ENCODE data around the gene DOK5.

Gene DOK5

DNA sequence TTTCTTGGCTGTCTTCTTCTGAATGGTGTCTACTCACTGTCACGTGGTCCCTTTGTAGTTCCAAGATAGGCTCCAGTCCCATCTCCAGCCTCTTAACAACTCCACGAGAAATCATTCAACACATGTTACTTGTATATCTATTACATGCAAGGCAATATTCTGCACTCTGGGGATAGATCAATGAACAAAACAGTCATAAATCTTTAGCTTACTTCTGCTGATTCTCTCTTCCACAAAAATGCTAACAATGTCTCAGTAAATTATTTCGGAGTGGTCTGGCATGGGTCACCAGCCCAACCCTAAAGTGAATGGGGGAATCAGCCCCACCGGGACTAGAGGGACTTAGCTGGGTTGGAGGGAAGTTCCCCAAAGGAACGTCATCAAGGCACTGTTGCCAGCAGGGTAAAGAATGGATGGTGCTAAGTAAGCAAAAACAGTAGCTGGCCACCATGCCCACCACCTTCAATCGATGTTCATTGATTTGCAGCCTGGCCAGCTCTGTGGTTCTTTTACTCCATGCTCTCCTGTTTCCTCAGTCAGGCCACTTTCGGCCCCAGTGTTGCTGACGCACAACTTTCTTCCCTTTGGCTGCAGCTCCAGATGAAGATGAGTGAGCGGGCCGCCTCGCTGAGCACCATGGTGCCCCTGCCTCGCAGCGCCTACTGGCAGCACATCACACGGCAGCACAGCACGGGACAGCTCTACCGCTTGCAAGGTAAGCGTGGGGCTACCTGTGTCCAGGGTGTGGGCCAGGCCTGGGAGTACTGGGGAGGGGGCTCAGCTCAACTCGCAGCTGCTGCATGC lies 167.7 kb downstream of the DOK5 start:
- no peak for DNase-seq (ENCODE audit: low read depth in 2 of 3, low spot score in 2 of 3)

DNA sequence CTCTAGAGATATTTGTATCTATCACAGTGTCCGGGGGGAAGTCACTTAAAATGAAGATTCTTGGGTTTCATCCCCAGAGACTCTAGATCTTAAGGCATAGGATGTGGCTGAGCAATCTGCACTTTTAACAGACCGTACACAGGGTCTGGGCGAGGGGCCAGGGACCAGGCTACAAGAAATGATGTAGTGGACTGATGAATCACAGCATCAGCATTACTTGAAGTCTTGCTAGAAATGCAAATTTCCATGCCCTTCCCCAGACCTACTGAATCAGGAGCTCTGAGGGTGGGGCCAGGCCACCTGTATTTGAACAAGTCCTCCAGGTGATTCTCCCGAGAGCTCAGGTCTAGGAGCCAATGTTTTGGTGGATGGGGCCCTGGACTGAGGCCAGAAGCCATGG lies 168.4 kb downstream of the DOK5 start:
- DNase-seq (ENCODE audit: low read depth in 2 of 3, low spot score in 2 of 3) = no peak

- DNase-seq (ENCODE audit: low read depth in 2 of 3, low spot score in 2 of 3) = no peak
These were observed 170.2 kb downstream of the DOK5 start for GRCh38 chr20:54645445-54646155.

DNA sequence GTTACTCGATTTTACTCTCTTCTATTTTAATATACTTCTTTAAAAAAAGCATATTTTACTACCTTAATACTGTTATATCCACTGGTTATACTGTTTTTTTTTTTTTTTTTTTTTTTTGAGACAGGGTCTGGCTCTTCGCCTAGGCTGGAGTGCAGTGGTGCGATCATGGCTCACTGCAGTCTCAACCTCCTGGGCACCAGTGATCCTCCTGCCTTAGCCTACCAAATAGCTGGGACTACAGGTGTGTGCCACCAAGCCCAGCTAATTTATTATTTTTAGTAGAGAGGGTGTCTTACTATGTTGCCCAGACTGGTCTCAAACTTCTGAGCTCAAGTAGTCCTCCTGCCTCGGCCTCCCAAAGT lies 170.7 kb downstream of the DOK5 start:
- DNase-seq (ENCODE audit: low read depth in 2 of 3, low spot score in 2 of 3) = no peak

- DNase-seq (ENCODE audit: low read depth in 2 of 3, low spot score in 2 of 3) = no peak
These were observed 173.2 kb downstream of the DOK5 start for GRCh38 chr20:54648421-54649142.

DNA sequence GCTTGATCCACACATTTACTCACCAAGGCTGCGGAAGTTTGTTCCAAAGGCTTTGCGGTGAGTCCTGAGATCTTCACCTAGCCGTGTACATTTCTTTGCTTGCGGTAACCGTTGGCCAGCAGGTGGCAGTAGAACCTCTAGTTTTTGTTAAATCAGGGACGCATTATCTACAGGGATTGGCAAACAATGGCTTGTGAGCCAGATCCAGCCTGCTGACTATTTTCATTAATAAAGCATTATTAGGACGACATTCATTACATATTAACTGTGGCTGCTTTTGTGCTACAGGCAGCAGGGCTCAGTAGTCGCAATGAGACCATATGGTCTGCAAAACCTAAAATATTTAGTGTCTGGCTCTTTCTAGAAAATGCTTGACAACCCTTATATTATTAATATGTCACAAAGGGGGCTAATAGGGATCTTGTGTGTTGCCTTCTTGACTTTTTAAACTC lies 174.1 kb downstream of the DOK5 start:
- DNase-seq (ENCODE audit: low read depth in 2 of 3, low spot score in 2 of 3) = peak in 2 of 3 experiments; percentile 23 to 42

DNA sequence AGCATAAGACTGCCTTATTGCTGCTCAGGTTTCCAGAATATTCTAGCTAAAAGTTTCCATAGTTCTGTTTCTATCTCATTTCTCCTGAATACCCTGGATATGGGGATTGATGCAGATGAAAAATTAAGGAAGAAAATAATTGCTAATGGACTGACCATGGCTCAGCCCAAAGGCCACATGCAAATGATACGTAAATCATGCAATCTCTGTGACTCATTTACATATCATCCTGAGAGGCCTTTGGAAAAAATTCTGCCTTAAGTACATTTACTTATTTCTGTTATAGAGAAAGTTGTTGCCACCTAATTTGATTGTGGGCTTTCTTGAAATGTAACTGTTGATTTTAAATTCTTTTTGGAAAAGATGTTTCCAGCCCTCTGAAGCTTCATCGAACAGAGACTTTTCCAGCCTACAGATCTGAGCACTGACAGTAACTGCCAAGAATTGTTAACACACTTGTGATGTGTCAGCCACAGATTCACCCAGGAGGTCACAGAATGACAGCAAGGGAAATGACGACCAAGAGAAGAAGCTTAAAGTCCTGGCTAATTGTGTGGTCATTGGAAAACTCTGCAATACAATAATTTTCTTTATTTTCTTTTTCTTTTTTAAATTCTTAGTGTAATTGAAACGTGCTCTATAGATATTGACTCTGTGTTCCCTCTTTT lies 174.8 kb downstream of the DOK5 start:
- DNase-seq (ENCODE audit: low read depth in 2 of 3, low spot score in 2 of 3) = no peak

DNA sequence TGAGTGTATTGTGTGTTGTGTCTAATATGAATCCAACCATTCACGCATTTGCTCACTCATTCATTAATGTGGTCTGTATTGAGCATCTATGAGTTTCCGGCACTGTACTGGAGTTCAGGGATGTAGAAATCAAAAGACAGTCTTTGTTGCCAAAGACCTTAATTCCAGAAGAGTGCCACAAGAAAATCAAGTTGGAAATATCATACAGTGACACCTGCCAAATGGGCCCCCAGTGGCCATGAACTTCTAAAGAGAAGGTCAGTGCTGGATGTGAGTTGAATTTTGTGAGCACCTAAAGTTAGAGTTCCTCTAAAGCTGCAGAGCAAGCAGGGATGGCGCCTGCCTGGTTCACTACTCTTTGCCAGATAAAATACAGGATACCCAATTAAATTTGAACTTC lies 175.9 kb downstream of the DOK5 start:
- DNase-seq (ENCODE audit: low read depth in 2 of 3, low spot score in 2 of 3) = no peak

- no peak for DNase-seq (ENCODE audit: low read depth in 2 of 3, low spot score in 2 of 3)
These were observed 179.1 kb downstream of the DOK5 start for GRCh38 chr20:54654450-54654849.

DNA sequence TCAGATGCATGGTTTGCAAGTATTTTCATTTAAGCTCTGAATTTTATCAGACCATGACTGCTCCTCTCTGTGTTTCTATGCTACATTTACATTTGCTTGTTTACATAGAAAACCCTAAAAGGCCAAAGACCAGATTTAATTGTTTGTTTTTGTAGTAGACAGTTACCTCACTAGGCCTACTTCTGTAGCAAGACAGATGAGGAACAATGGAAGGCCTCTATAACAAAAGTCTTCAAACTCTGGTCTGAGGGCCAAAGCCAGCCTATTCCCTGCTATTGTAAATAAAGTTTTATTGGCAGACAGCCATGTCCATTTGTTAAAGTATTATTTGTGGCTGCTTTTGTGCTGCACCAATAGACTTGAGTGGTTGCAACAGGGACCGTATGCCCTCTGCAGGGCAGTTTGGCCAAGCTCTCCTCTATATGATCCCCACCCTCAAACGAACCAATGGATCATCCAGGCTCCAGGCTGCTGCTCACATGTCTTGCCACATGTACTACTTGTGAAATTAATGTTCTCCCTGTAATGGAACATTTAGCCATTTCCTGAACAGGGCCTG lies 182.0 kb downstream of the DOK5 start:
- no peak for DNase-seq (ENCODE audit: low read depth in 2 of 3, low spot score in 2 of 3)

DNA sequence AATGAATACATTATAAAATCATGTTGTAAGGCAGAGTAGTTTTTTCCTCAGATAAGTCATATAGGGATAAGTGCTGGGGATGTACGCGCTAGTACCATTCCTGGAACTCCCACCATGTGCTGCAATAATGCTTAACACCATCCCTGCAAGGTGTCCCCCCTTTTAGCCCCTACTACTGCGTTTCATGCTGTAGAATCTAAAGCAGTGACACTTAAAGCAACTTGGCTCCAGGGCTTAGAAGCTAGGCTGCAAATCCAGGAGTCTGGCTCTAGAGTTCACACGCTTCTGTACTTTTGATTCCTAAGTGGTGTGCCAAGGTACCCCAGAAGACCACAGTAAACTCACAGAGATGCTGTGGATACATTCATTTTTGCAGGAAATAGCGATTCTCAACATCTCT lies 183.1 kb downstream of the DOK5 start:
- no peak for DNase-seq (ENCODE audit: low read depth in 2 of 3, low spot score in 2 of 3)

DNA sequence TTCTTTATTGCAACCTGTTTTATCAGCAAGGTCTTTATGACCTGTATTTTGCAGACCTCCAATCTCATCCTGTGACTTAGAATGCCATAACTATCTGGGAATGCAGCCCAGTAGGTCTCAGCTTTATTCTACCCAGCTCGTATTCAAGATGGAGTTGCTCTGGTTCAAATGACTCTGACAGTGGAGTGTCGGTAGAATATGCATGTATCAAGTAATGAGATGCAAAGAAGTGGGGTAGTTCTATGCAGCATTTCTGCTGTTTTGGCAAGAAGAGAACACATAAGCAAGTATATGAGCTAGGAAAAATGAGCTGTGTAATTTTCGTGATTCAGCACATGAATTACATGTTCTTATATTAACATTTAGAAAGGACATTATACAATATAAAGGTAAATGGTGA lies 185.9 kb downstream of the DOK5 start:
- DNase-seq (ENCODE audit: low read depth in 2 of 3, low spot score in 2 of 3) = no peak

DNA sequence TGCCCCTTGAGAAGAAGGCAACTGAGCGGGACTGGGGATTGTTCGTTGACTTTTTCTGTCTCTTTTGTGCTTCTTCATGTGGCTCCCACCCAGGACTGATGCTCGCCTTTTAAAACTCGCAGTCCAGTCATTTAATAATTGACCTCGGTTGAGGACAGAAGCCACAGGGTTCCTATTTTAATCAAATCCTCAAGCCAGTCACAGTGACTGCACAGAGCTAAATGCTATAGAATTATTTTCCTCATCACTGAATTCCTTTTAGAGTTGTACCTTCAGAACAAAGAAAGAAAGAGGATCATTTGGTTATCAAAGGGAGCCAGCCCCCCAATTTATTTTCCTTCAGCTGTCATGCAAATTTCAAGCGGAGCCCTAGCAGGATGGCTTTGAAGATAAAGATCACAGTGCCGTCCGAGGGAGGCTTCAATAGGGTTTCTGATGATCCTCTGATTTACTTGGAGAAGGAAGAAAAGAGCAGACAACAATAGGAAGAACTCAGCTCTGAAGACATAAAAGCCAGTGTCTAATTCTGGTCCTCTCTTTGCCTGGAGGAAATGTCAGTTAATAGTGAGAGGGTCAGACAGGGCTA lies 186.6 kb downstream of the DOK5 start:
- DNase-seq (ENCODE audit: low read depth in 2 of 3, low spot score in 2 of 3) = no peak

GRCh38 chr20:54665812-54666211 lies 190.4 kb downstream of the DOK5 start:
- DNase-seq (ENCODE audit: low read depth in 2 of 3, low spot score in 2 of 3) = no peak

DNA sequence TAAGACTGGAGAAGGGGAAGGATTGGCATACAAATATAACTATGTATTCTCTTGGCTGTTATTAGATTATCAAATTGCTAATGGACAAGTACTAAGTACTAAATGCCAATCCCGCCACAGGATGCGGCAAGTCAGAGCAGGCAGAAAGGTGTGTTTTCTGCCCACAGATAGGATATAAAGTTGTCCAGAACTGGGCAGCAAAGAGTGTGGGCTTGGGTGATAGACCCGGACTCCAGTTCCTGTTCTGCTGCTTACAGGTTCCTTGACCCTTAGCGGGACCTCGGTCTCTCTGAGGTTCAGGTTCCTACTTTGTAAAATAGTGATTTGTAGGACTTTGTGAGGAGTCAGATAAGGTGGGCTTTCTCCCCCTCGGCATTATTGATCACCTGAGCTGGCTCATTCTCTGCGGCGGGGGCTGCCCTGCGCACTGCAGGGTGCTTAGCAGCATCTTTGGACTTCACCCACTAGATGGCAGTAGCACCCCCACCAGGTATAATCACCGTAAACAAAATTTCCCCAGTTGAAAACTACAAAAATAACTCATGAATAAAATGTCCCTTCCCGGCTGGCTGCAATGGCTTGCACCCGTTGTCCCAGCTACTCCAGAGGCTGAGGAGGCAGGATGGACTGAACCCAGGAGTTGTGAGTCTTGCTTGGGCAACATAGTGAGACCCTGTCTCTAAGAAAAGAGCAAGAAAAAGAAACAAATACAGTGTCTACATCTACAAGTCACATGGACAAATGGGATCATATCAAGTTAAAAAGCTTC lies 193.1 kb downstream of the DOK5 start:
- DNase-seq (ENCODE audit: low read depth in 2 of 3, low spot score in 2 of 3) = no peak

GRCh38 chr20:54669040-54669363 lies 193.6 kb downstream of the DOK5 start:
- DNase-seq (ENCODE audit: low read depth in 2 of 3, low spot score in 2 of 3) = no peak

DNA sequence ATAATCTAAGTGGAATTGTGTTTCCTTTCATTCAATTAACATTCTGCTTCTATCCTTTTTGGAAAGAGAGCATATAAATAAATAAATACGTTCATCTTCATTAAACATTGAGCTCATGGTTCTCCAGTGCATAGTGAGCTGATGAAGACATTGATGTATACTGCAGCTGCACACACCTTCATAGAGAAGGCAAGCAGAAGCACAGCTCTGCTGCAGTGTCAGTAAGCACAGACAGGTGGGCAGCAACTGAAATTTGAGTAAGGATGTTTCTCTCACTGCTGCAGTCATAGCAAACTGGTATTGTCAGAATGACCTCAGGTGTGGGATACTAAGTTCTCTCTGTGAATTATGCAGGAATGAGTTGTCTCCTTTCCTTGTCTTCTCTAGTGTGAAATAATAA lies 202.9 kb downstream of the DOK5 start:
- DNase-seq (ENCODE audit: low read depth in 2 of 3, low spot score in 2 of 3) = no peak

- DNase-seq (ENCODE audit: low read depth in 2 of 3, low spot score in 2 of 3) = no peak
These were observed 205.0 kb downstream of the DOK5 start for GRCh38 chr20:54680439-54680838.

GRCh38 chr20:54680872-54681619 lies 205.7 kb downstream of the DOK5 start:
- DNase-seq (ENCODE audit: low read depth in 2 of 3, low spot score in 2 of 3) = no peak

All from activated CD8-positive, alpha-beta memory T cell treated with anti-CD3 and anti-CD28 coated beads for 48 hours (primary cell).